Prostate gland (tissue), 2 donors: ENCODE data around the gene TMIGD1. TPM values are rescaled to one million over a fixed set of nuclear protein-coding genes. Genes with fewer than 3 reads are reported as not detected.

Experiments
- DNase-seq: peaks from one replicate; pipeline ENCODE4 v3.0.0-alpha.2; 2019; ENCODE audit warnings: low spot score
- H3K27ac ChIP-seq, 2 donors: fragments of 200-600 bp; sonication (generic); 2 replicates each; pipeline ENCODE4 v1.5.1; 2017 to 2019
- H3K27me3 ChIP-seq: fragments of 200-600 bp; sonication (generic); replicated peaks from 2 replicates; pipeline ENCODE4 v1.5.1; 2019; ENCODE audit not compliant: insufficient read depth
- H3K36me3 ChIP-seq, 2 donors: fragments of 200-600 bp; sonication (generic); 1 replicate in 1 of 2; 2 replicates in 1 of 2; pipeline versions ENCODE4 v1.5.1 to v1.8.1; 2017 to 2019
- H3K4me1 ChIP-seq: fragments of 200-600 bp; sonication (generic); replicated peaks from 2 replicates; pipeline ENCODE4 v1.5.1; 2019
- H3K4me3 ChIP-seq, 2 donors: fragments of 200-600 bp; sonication (generic); 2 replicates each; pipeline ENCODE4 v1.5.1; 2017 to 2019
- H3K9me3 ChIP-seq: fragments of 200-600 bp; sonication (generic); 2 replicates; pipeline ENCODE4 v1.5.1; 2017
- CTCF ChIP-seq, 4 experiments: fragments of 200-600 bp in 2 of 4; fragments of 450-650 bp in 2 of 4; sonication (generic) in 2 of 4; IDR thresholded peaks; 1 replicate in 3 of 4; 2 replicates in 1 of 4; pipeline ENCODE4 v1.5.1; 2016 to 2019; ENCODE audit warnings: antibody characterized with exemption in 4 of 4, mild to moderate bottlenecking in 2 of 4, moderate library complexity in 2 of 4
- POLR2A ChIP-seq: fragments of 450-650 bp; IDR thresholded peaks from one replicate; pipeline ENCODE4 v1.6.1; 2016; ENCODE audit warnings: antibody characterized with exemption, mild to moderate bottlenecking
- POLR2AphosphoS5 ChIP-seq: sonication (generic); formaldehyde crosslinking; IDR thresholded peaks from one replicate; pipeline ENCODE4 v1.6.1; 2017; ENCODE audit warnings: antibody characterized with exemption
- WGBS: methylation state at CpG from one replicate; pipeline ENCODE4 v1.1.5; 2018; 5-methylcytosine and 5-hydroxymethylcytosine counted together
- intact Hi-C: fragments of 100-400 bp; cut with DNase I; formaldehyde crosslinking; loops from one replicate; pipeline ENCODE4 v1.14.2; 2022
- total RNA-seq, 2 donors: library from RNA; depleted of rRNA; stranded (reverse); fragments of >200 nt; gene quantifications; one replicate each; pipeline ENCODE4 v1.1.0, GENCODE V29; 2016

Gene TMIGD1
- total RNA-seq, 2 donors from 2014 or later = not detected

GRCh38 chr17:30315106-30315505 is 18.8 kb downstream of the TMIGD1 start:
- no peak overlapping the region for H3K4me3 ChIP-seq
- 75% methylated on average over 2 of the region's 2 CpGs for WGBS
- no peak for DNase-seq
- intact Hi-C loops = no loop called here
- H3K9me3 ChIP-seq = no peaks in the 10 kb centered on the region
- no peak overlapping the region for H3K27ac ChIP-seq
- H3K36me3 ChIP-seq = no peaks in the 10 kb centered on the region
- TF ChIP-seq CTCF (IDR thresholded peaks at IDR 0.05) (no peak), POLR2AphosphoS5 (no peak), POLR2A (no peak)
- no peaks in the 10 kb centered on the region for H3K27me3 ChIP-seq
- H3K4me1 ChIP-seq = no peaks in the 10 kb centered on the region

GRCh38 chr17:30314474-30314873 is 19.4 kb downstream of the TMIGD1 start:
- intact Hi-C loops = no loop called here
- no peaks in the 10 kb centered on the region for H3K36me3 ChIP-seq
- DNase-seq = no peak
- no peaks in the 10 kb centered on the region for H3K4me1 ChIP-seq
- no peak overlapping the region for H3K27ac ChIP-seq
- 47% methylated on average over 1 of the region's 1 CpG for WGBS
- H3K27me3 ChIP-seq = no peaks in the 10 kb centered on the region
- TF ChIP-seq POLR2AphosphoS5 = no peak
- TF ChIP-seq POLR2A = no peak
- TF ChIP-seq CTCF (IDR thresholded peaks at IDR 0.05) = no peak
- H3K9me3 ChIP-seq = no peaks in the 10 kb centered on the region
- H3K4me3 ChIP-seq = no peak overlapping the region

GRCh38 chr17:30312226-30312625 is 21.6 kb downstream of the TMIGD1 start:
- Histone ChIP-seq H3K36me3 (no peaks in the 10 kb centered on the region), H3K4me3 (no peak overlapping the region), H3K9me3 (no peaks in the 10 kb centered on the region), H3K27me3 (no peaks in the 10 kb centered on the region), H3K27ac (no peak overlapping the region), H3K4me1 (no peaks in the 10 kb centered on the region)
- DNase-seq = no peak
- intact Hi-C loops = no loop called here
- TF ChIP-seq CTCF (IDR thresholded peaks at IDR 0.05) (no peak), POLR2A (no peak), POLR2AphosphoS5 (no peak)
- 67% methylated on average over 2 of the region's 2 CpGs for WGBS

- no peak for DNase-seq
- Histone ChIP-seq H3K36me3 (no peaks in the 10 kb centered on the region), H3K27me3 (no peaks in the 10 kb centered on the region), H3K9me3 (no peaks in the 10 kb centered on the region), H3K4me3 (no peak overlapping the region), H3K27ac (no peak overlapping the region), H3K4me1 (no peaks in the 10 kb centered on the region)
- TF ChIP-seq POLR2A (no peak), CTCF (IDR thresholded peaks at IDR 0.05) (no peak)
- 98% methylated on average over 2 of the region's 2 CpGs for WGBS
- intact Hi-C loops = no loop called here
Observed at GRCh38 chr17:30310562-30310961, 23.3 kb downstream of the TMIGD1 start.

GRCh38 chr17:30309591-30309990 is 24.3 kb downstream of the TMIGD1 start:
- intact Hi-C loops = no loop called here
- DNase-seq = no peak
- Histone ChIP-seq H3K27me3 (no peaks in the 10 kb centered on the region), H3K4me3 (no peak overlapping the region), H3K9me3 (no peaks in the 10 kb centered on the region), H3K27ac (no peak overlapping the region), H3K4me1 (no peaks in the 10 kb centered on the region), H3K36me3 (no peaks in the 10 kb centered on the region)
- 88% methylated on average over 6 of the region's 6 CpGs for WGBS
- TF ChIP-seq CTCF (IDR thresholded peaks at IDR 0.05) (no peak), POLR2AphosphoS5 (no peak), POLR2A (no peak)
